ENCODE measurements around the gene C3orf18.
A peak's percentile ranks its signal among the peaks of the same experiment; 100 is the strongest.

C3orf18 gene

DNA sequence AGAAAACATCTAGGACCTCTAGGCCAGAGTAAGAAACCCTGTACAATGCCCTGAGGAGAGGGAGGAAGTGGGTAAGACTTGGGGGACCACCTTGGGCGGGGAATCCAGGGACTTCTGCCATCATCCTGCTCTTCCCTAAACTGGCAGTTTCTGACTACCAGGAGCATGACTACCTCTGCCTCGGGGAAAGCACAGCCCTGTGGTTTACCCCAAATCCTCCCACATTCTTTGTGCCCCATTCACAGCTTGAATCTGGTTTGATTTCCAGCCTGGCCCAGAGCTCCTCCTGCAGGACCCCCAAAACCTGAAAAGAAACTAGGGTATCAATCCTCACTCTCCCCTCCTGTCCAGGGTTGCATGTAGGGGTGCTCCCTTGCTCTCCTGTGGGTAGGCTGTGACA is 4.7 kb downstream of the C3orf18 start:
- Histone ChIP-seq H3K4me3 (no peak overlapping the region), H3K27ac (peak overlapping the region in 1 of 21 experiments; percentile 53)

DNA sequence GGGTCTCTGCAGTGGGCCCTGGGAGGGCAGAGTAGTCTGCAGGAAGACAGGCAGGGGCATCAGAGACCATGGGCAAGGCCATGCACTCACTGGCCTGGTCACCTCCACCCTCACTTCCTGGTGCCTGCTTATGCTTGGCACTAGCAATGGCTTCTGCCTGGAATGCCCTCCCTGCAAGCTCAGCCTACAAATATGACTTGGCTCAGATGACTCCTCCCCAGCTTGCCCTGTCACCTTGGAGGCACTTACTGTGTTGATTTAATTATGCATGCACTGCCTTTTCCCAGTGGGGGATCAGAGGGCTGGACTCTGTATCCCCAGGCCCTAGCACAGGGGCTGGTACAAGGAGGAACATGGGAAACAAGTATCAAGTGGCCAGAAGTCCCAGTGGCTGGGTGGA is 7.8 kb downstream of the C3orf18 start:
- no peak overlapping the region for H3K27ac ChIP-seq
- H3K4me3 ChIP-seq: no peak overlapping the region

DNA sequence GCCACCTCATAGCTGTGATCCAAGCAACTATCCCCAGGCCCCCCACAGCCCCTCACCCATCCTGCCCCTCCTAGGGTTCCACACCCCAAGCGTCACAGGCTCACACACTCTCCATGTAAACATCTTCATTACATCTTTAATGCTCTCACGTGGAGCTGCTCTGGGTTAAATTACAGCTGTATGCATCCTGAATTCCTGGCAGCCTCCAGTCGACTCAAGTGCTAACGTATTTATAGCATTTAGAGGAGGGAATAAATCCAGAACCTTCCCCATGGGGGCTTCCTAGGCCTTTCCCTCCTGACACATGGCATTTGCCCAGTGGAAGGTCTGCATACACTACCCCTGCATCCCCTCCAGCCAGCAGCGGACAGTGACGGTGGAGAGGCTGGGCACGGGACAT is 9.6 kb downstream of the C3orf18 start:
- Histone ChIP-seq H3K4me3 (no peak overlapping the region), H3K27ac (no peak overlapping the region)

GRCh38 chr3:50557106-50557505 is 10.4 kb downstream of the C3orf18 start:
- Histone ChIP-seq H3K4me3 (no peak overlapping the region), H3K27ac (no peak overlapping the region)

GRCh38 chr3:50554553-50554952 is 13.0 kb downstream of the C3orf18 start:
- H3K27ac ChIP-seq: no peak overlapping the region

GRCh38 chr3:50552598-50552997 is 14.9 kb downstream of the C3orf18 start:
- H3K4me3 ChIP-seq: no peak overlapping the region

More at GRCh38 chr3:50554553-50554952, 13.0 kb downstream of the C3orf18 start:
- no peak overlapping the region for H3K4me3 ChIP-seq

DNA sequence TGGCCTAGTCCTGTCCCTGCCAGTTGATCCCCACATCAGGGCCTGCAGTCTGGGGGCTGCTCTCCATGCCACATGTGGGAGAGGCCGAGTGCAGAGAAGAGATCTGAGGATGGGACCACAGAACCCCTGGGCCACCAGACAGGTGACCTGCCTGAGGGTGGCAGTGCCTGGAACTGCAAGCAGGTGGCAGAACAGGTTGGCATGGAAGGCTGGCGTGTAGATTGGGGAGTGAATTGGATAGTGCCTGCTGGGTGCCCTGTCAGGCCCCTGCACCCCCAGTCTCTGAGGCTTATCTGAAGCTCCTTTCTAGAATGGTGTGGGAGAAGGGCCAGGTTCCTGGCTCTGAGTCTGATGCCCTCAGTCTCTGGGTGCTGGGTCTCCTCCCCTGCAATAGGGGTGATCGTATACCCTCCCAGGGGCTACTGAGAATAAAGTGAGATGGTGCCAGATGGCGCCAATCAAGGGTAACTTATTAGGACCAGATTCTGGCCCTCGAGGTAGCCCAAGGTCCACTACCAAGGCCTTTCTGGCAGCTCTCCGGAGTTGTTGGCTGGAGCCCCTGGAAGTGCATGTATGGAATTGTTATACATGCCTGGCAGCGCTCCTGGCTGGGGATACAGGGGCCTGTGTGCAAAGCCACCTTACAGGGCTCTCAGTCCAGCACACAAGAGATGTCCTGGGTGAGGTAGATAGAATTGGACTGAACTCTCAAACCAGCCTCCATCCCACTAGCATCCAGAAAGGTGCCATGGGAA is 15.7 kb downstream of the C3orf18 start:
- Histone ChIP-seq H3K27ac (no peak overlapping the region), H3K4me3 (no peak overlapping the region)

More at GRCh38 chr3:50552598-50552997, 14.9 kb downstream of the C3orf18 start:
- H3K27ac ChIP-seq: no peak overlapping the region

DNA sequence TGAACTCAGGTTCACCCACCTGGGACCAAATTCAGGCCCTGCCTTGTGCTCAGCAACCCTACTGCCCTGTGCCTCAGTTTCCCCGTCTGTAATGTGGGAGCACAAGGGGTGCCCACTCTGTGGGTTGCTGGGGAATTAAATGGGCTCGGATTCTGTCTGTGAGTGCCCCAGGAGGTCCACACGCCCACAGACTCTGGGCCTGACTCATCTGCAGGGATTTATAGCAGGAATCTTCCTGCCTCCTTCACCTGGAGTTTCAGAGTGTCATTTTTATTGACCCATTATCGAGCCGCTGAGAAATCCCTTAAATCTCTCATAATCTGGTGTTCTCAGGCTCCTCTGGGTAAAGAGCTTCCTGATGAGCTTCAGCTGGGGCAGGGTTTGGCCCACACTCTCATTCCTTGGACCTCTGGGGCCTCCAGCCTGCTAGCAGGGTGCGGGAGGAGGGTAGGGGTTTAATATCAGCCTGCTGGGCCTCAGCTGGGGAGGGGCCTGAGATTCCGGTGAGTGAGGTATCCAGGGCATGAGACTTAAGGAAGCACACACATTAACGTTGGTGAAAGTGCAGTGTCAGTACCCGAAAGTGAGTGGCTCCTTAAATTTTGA is 16.4 kb downstream of the C3orf18 start:
- Histone ChIP-seq H3K27ac (no peak overlapping the region), H3K4me3 (no peak overlapping the region)

GRCh38 chr3:50550079-50550736 is 17.3 kb downstream of the C3orf18 start:
- H3K27ac ChIP-seq: no peak overlapping the region

GRCh38 chr3:50549226-50549625 is 18.3 kb downstream of the C3orf18 start:
- Histone ChIP-seq H3K27ac (no peak overlapping the region), H3K4me3 (no peak overlapping the region)

More at GRCh38 chr3:50550079-50550736, 17.3 kb downstream of the C3orf18 start:
- H3K4me3 ChIP-seq: no peak overlapping the region

- Histone ChIP-seq H3K27ac (no peak overlapping the region), H3K4me3 (no peak overlapping the region)
Observed at GRCh38 chr3:50545781-50546180, 21.8 kb downstream of the C3orf18 start.

DNA sequence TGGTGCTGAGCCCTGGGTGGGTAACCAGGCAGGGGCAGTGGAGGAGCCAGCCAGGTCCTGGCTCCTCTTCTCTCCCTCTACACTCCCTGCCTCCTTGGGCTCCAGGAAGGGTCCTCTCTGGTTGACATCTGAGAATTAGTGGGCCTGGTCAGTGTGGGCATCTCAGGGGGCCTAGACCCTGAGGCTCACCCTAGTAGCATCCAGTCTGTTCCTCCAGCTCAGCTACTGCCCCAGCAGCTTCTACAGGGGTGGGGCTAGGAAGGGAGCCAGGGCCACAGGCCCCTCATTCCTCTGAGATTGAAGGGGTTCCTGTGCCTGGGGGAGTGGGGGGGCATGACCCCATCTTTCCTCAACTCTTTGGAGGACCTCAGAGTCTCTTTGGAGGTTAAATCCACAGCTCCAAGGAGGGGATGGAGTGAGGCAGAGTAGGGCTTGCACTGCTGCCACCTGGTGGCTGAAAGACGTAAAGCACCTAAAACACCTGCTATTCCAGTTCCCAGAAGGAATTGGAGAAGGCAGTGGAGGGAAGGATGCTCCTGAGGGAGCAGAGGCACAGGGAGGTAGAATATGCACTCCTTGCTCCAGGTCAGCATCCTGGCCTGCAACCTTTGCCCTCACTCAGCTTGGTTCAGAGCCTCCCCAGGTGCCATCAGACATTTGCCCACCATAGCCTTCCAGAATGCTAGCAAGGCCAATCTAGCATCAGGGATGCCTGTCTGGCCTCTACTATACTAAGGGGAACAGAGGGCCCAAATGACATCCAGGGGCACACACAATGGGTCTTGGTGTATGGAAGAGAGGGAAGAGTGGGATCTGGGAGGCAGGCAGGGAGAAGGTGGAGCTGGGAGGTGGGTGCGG is 25.1 kb downstream of the C3orf18 start:
- Histone ChIP-seq H3K27ac (no peak overlapping the region), H3K4me3 (no peak overlapping the region)

DNA sequence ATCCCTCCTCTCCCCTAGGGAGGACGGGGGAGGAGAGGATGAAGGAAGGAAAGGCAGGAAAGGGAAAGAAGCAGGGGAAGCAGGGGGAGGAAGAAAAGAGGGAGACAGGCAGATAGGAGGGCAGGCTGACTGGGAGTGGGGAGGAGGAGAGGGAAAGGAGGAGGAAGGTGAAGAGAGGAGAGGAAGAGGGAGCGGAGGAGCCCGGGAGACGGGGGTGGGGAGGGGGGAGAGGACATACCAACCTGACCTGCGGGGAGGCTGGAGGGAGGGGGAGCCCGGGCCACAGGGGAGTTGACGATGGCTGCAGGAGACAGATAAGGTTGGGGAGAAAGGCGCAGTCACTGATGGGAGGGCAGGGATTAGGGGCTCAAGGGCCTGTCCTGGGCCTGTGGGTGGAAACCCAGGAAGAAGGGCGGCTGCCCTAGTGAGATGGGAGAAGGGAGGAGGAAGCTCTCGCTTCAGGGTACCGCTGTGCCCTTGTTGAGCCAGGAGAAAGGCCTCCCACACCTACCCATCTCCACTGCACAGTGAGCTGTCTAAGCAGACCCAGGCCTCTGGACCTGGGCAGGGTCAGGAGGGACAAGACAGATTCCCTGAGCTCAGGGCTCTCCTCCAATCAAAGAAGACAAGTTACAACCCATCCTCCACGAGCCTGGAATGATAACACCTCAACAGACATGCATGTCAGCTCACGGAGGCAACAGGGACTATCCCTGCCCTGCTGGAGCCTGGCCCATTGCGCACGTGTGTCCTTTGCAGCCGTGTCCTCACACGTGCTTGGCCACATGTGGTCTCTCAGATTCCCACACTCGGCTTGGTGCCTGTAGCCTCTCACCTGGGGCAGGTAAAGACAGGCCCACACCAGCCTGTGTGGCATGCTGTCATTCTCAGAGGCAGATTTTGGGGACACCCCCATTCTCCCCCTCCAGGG is 27.9 kb downstream of the C3orf18 start:
- H3K27ac ChIP-seq: no peak overlapping the region

DNA sequence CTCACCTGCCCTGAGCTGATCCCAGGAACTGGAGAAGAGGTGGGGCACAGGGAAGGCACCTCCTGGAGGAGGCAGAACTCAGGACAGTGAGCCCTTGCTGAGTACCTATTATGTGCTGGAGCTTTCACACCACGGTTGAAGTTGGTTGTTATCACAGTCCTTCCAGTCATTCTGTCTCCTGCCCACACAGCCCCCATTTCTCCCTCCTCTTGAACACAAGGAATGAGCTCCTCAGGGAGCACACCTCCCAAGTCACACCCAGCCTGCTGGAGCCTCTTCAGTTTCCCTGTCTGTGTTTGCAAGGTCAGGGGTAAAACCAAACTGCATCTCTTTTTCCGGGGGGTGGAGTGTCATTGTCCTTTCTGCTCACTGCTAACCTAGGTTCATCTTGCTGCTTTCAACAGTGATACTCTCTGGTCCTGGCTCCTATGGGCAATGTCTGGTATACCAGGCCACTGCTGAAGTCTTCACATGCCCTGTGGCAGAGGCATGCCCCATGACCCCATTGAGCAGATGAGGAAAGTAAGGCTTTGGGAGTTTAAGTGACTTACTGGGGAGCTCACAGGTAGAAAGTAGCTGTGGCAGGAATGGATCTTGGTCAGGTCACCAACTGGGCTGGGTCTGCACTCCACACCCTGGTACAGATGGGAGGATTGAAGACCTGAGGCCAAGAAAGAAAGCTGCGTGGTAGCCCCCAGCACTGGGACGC is 30.0 kb downstream of the C3orf18 start:
- H3K27ac ChIP-seq: no peak overlapping the region

More for the DNA sequence above, 27.9 kb downstream of the C3orf18 start:
- H3K4me3 ChIP-seq: no peak overlapping the region

DNA sequence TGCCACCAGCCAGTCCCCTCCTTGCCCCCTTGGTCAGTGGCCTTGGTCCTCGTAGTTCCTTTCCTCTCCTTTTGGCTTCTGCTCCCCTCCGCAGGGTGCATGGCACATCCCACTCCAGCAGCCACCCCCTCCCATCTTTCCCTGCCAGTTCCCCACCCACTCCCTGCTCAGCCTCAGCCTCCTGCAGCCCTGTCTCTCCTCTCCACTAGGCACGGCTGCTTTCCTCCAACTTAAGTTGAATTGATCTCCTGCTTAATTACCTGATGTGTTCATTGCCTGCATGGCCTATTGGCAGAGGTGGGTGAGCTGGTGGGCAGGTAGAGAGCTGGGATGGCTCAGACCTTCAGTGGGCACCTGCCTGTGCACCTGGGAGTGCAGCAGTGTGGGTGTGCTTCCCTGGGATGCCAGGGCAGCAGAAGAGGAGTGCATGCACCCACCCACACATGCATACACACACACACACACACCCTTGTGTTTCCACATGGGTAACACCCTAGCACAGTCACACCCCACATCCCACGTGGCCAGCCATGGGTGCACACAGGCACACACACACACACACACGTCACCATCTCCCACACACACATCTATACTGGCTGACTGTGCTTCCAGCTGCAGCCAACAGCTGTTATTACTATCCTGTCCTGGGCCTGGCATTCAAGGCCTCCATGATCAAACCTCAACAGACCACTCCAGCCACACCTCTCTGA is 30.9 kb downstream of the C3orf18 start:
- no peak overlapping the region for H3K27ac ChIP-seq
- no peak overlapping the region for H3K4me3 ChIP-seq

More for the DNA sequence above, 30.0 kb downstream of the C3orf18 start:
- H3K4me3 ChIP-seq: no peak overlapping the region

GRCh38 chr3:50534681-50535330 is 32.7 kb downstream of the C3orf18 start:
- Histone ChIP-seq H3K4me3 (no peak overlapping the region), H3K27ac (no peak overlapping the region)

GRCh38 chr3:50533807-50534461 is 33.6 kb downstream of the C3orf18 start:
- Histone ChIP-seq H3K4me3 (no peak overlapping the region), H3K27ac (no peak overlapping the region)
